ENCODE results near the gene PADI1.

GRCh38 chr1:17259233-17259873, 54.4 kb downstream of the PADI1 start:
- TF ChIP-seq CTCF (IDR thresholded peaks at IDR 0.05) (no peak), POLR2A (IDR thresholded peaks at IDR 0.05) (no peak)

All from testis (tissue), 2 donors.